Measurements from ENCODE around the gene FABP3.
"Not testable (repeated sequence)": the region's sequence is repeated elsewhere in the genome, so short reads cannot be mapped to it uniquely, and the experiment has no call there.

The FABP3 gene

DNA sequence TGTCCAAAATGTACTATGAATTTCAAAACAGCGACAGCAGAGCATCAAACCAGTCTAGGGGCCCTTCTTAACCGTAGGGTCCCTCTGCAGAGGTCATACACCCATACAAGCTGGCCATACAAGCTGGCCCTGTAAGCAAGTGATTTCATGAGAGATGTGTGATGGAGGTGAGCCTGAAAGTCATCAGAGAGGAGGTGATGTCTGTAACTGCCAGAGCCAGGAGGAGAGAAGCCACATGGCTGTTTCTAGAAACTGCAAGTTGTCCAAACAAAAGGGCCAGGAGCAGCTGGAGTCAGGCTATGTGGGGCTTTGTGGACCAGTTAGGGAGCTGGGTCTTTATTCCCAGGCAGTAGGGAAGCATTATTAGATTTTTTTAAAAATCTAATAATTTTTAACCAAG is 25.4 kb upstream of the FABP3 start:
- DNase-seq (ENCODE audit: low read depth) = no peak

DNA sequence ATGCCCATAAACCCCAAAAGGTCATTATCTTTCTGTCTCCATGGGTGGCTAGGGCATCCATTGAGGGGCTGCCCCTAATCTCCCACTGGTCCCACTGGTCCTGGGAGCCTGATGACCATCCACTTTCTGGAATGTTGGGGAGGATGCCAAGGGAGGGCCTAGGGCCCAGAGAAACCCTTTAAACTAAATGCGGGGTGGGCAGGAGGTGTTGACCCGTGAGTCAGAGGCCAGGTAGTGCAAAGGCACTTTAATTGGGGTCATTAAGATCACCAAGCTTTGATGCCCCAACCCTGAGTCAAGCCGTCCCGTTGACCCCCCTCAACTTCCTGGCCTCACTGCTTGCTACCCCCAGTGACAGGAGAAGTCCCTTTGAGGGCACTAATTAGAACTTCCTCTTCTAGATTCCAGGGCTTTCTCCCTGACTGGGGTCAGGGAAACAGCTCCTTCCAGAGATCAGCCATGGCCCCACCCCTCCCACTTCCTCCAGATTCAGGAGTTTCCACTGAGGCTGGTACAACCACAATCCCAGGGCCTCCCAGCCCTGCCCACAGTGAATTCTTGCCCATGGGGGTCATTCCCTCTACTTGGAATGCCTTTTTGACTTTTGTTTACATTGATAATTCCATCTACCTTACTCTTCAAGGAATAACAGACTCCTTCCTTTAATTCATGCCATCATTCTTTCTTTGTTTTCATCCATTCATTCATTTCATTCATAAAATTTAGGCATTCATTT is 24.7 kb upstream of the FABP3 start:
- DNase-seq (ENCODE audit: low read depth) = no peak

GRCh38 chr1:31396633-31397351 is 23.9 kb upstream of the FABP3 start:
- DNase-seq (ENCODE audit: low read depth) = no peak

GRCh38 chr1:31394584-31395193 is 21.8 kb upstream of the FABP3 start:
- peak; percentile 56 for DNase-seq (ENCODE audit: low read depth)

DNA sequence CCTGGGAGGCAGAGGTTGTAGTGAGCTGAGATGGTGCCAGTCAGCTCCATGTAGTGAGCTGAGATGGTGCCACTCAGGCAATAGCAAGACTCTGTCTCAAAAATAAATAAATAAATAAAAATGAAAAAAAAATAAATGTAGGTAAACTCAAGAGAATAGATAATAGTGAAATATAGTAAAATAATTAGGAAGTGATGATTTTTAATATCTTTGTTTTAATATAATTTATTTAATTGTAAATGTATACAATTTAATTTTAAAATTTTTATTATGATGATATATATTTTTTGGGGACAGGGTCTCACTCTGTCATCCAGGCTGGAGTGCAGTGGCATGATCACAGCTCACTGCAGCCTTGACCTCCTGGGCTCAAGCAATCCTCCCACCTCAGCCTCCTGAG is 20.6 kb upstream of the FABP3 start:
- DNase-seq (ENCODE audit: low read depth) = no peak

DNA sequence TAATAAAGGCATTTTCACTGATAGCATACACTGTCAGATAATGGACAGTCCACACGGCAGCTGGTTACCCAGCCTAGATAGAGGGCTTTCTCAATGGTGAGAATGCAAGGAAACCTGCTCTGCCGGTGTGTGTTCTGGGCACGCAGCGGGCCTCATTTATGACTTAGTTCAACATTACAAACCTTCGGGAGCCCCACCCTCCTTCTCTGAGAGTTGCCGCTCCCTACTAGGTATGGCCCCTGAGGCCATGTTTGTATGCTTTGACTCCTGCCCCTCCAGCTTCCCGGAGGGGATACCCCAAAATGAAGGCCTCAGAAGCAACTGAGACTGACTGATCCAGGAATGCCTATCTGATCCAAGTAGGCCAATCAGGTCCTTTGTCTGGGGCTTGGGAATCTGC is 17.2 kb upstream of the FABP3 start:
- no peak for DNase-seq (ENCODE audit: low read depth)

- no peak for DNase-seq (ENCODE audit: low read depth)
These were observed 16.7 kb upstream of the FABP3 start for GRCh38 chr1:31389616-31390015.

DNA sequence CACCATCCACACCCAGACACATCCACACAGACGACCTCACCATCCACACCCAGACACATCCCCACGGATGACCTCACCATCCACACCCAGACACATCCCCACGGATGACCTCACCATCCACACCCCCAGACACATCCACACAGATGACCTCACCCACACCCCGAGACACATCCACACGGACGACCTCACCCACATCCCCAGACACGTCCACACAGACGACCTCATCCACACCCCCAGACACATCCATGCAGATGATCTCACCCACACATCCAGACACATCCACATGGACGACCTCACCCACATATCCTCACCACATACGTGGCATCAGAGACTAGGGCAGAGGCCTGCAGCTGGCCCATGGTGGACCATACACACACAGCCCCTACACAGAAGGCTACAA is 14.7 kb upstream of the FABP3 start:
- no peak for DNase-seq (ENCODE audit: low read depth)

DNA sequence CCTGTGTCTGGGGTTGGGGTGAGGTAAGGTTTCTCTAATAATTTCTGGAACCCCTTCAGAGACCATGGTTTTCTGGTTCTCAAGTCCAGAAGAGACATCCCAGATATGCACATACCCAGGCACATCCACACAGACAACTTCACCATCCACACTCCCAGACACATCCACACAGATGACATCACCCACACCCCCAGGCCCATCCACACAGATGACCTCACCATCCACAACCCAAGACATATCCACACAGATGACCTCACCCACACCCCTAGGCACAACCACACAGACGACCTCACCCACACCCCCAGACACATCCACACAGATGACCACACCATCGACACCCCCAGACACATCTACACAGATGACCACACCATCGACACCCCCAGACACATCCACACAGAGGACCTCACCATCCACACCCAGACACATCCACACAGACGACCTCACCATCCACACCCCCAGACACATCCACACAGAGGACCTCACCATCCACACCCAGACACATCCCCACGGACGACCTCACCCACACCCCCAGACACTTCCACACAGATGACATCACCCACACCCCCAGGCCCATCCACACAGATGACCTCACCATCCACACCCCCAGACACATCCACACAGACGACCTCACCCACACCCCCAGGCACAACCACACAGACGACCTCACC is 13.8 kb upstream of the FABP3 start:
- DNase-seq (ENCODE audit: low read depth) = not testable (repeated sequence)

DNA sequence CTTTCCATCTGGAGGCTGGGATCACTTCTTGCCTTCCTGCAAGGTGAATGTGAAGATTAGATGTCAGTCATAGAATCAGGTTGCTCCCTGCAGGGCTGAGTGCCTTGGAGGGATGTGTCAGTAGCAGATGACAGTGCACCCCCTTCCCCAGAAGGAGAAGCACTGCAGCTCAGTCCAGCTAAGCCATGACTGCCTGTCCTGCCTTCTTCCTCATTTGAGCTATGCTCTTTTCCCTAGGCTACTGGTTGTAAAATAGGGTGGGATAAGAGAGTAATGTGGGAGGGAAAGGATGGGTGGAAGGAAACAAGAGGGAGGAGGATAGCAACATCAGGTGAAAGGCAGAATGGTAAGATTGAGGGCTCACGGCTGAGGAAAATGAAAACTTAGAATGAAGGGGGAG is 11.1 kb upstream of the FABP3 start:
- DNase-seq (ENCODE audit: low read depth) = no peak

DNA sequence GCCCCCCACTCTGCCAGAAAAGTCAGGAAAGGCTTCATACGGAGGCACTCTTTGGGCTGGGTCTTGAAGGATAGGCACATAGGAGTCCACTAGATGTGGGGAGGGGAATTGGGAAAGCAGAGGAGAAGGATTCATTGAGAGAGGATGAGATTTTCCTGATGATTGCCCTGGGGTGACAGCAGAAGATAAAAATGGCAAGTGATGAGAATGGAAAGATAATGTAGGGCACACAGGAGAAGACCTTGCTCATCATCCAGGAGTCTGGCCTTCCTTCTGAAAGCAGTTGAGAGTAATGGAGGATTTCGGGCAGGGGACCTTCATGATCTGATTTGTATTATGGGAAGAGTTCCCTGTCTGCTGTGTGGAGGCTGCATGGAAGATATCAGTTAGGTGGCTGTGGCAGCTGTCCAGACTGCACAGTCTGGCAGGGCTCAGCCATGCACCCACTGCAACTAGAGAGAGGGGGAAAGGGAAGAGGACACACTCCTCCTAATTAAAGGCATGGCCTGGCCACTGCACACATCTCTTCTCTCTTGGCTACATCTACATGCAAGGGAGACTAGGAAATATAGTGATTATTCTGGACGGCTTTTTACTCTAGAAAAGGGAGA is 9.6 kb upstream of the FABP3 start:
- DNase-seq (ENCODE audit: low read depth) = no peak

GRCh38 chr1:31381394-31382294 is 8.8 kb upstream of the FABP3 start:
- DNase-seq (ENCODE audit: low read depth) = no peak

DNA sequence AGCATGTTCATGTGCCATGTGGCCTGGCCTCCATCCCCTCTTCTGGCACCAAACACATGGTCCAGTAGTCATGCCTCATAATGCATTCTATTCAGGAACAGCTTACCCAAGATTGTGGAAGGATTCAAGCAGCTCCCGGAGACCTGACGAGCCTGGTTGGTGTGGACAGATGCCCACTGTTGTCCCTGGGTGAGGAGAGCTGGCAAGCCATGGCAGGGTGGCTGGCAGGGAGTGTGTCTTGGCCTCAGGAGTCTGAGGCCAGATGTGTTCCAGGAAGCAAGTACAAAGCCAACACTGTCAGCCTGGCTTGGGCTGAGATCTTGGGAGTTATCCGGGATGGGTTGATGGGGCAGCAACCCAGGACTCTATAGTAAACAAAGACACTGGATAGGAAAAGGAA is 7.3 kb upstream of the FABP3 start:
- no peak for DNase-seq (ENCODE audit: low read depth)

DNA sequence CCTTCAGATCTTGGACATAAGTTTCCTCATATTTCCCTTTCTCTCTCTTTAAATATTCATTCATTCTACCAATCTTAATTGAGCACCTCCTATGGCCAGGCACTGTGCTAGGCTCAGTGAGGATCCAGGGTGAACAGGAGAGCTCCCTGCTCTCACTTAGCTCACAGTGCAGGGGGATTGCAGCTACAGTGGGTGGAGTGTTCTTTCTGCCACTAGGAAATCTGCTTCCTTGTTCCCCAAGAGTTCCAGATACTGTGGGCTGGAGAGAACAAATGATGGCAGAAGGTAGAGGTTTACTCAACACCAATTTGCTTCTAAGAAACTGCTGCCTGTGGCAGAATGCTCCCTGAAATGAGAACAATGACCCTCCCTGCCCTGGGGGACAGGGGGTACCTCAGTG is 5.1 kb upstream of the FABP3 start:
- no peak for DNase-seq (ENCODE audit: low read depth)

GRCh38 chr1:31377364-31377863 is 4.5 kb upstream of the FABP3 start:
- DNase-seq (ENCODE audit: low read depth) = no peak

DNA sequence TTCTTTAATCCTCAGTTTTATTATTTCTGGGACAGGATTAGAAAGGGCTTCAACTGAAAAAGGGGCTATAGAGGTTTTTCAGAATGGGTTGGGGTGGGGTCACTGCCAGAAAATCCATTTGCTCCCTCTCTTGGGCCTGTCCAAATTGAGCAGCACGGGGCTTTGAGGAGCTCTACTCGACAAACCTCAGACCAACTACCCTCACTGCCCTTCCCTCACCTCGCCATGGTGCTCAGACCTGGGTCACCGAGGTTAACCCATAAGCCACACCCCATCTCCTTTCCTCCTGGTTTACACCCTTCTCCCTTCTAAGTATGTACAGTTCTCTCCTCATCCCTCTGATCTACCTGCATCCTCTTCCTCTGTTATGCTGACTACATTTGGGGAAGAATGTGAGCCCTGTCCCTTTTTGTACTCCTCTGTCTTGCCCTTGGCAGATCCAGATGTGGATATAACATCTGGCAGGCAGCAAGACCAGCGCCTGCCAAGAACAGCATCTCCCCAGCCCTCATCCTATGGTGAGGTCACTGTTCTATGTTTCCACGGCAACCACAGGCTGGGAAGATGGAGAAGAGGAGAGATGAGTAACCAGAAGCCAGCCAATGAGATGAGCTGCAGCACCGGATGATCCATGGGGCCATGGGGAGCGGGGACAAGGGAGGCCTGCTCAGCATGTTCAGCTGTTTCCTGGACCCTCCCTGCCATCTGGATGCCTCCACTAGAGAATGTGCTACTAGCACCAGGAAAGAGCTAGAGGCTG is 3.7 kb upstream of the FABP3 start:
- no peak for DNase-seq (ENCODE audit: low read depth)

DNA sequence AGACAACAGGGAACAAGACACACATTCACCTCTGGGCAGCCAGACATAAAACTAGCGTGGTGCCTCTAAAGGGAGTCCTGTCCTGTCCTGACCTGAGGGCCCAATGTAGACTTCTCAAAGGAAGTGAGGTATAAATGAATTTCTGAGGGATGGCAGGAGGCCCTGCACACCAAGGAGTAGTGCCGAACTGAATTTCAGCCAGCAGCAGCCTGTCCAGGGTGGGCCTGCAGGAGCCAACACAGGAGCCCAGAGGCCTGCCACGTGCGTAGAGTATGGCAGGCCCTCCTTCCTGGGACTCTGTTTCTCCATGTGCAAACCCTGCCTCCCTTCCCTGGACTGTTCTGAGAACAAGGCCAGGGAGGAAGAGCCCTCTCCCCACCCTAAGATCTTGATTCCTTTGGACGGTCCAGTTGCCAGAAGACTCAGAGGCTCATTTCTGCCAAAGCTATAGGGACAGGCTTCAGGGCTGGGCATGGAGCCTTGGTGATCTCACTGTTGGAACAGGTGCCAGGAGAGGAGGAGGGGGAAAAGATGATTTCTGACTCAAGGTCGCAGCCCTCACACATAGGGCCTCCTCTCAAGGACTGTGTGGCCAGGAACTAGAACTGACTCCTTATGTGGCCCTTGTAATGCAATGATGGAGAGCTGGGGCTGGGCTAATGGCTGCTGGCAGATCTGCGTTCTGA is 1.8 kb upstream of the FABP3 start:
- no peak for DNase-seq (ENCODE audit: low read depth)

- no peak for DNase-seq (ENCODE audit: low read depth)
These were observed 1.1 kb upstream of the FABP3 start for GRCh38 chr1:31373897-31374486.

DNA sequence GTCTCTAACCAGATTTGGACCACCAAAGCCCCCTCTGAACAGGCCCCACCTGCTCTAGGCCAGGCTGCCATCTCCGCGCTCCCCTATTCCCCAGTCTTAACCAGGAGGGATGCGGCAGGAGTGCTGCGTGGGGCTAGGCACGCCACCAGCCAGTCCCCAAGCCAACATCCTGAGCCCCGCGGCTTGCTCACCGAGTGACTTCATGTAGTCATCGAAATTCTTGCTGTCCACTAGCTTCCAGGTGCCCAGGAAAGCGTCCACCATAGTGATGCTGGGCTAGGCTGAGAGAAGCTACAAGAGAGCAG is 173 bp downstream of the FABP3 start:
- no peak for DNase-seq (ENCODE audit: low read depth)

DNA sequence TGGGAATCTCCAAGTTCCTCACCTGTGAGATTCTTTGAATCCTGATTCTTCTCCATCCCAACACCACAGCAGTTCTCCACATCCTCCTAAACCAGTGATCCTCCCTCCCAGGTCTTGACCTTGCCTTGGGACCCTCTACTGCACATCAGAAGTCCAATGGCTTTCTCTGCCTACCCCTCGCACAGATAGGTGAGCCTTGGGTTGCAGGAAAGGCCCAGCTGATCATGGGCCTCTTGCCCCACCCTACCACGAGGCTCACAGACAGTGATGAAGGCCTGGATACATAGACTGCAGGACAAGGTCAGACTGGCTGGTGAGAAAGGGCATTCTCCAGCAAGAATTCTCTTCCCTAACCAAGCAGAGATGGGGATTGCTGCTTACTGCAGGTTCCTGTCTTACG is 825 bp downstream of the FABP3 start:
- no peak for DNase-seq (ENCODE audit: low read depth)

All from CMK (cell line).